ENCODE results near the gene GRIK4. TPM values are rescaled to one million over a fixed set of nuclear protein-coding genes. Genes with fewer than 3 reads are reported as not detected.

GRIK4 gene
- total RNA-seq, 6 experiments from 2014 or later: 0.07 to 0.11 TPM; not detected in 4

DNA sequence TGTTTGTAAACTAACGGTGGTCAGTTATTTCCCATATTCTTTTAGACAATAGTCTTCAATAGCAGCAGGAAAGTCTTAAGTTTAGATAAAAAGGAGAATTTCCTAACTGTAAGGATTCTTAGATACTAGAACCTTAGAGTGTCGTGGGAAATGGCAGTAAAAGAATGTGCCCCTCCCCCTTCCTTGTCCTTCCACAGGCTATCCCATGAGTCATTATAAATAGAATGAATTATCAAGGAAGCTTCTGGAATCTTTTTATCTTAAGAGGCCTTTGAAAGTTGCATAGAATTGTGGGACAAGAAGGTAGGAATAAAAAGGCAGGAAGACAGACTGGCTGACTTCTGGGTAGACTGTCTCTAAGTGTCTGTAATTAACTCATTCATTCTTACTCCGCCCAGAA is 347.2 kb downstream of the GRIK4 start:
- DNase-seq (no peak), ATAC-seq (peak in 2 of 4 donors; percentile 12 to 75)
- intact Hi-C loops (cut with DNase I): no loop called here
- Histone ChIP-seq H3K9me3 (no peaks in the 10 kb centered on the region), H3K36me3 (no peaks in the 10 kb centered on the region), H3K27ac (no peak overlapping the region), H3K4me3 (no peak overlapping the region), H3K27me3 (no peaks in the 10 kb centered on the region), H3K4me1 (no peaks in the 10 kb centered on the region)
- TF ChIP-seq POLR2A (IDR thresholded peaks at IDR 0.05): no peak
- WGBS (ENCODE audit: insufficient coverage, low coverage, low lambda C conversion rate, missing lambda C conversion rate): 37% methylated on average over 3 of the region's 3 CpGs

DNA sequence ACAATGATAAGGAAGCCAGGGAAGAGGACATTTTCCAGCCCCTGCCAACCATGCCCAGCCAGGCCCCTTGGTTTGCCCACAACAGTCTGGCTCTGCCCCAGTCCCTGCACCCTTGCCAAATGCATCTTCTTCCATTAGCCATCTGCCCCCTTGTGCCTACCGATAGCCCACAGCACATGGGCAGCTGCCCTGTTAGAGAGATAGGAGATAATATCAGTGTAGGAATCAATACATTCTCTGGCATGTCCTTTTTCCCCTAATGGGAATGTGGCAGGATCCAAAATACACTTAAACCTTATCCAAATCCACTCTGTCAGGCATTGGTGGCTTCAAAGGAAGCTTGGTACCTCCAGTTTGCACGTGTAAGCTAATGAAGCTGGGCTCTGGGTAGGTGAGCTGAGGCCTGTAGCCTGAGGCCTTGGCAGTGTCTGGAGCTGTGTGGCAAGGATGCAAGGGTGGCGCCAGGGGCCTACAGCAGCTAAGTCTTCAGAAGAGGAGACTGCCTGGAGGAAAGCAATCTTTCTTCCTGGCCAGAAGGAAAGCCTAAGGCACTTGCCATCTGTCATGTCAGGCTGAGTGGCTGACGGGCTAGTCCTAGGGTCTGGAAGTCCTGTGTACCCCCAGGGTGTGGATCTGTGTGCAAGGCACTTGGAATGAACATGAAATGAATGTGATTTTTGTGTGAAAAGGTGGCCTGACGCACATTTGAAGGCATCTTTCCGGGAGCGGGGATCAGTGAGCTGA is 348.2 kb downstream of the GRIK4 start:
- Histone ChIP-seq H3K36me3 (no peaks in the 10 kb centered on the region), H3K27me3 (no peaks in the 10 kb centered on the region), H3K4me1 (no peaks in the 10 kb centered on the region), H3K4me3 (no peak overlapping the region), H3K9me3 (no peaks in the 10 kb centered on the region), H3K27ac (no peak overlapping the region)
- DNase-seq (no peak), ATAC-seq (no peak)
- 83% methylated on average over 2 of the region's 7 CpGs for WGBS (ENCODE audit: insufficient coverage, low coverage, low lambda C conversion rate, missing lambda C conversion rate)
- TF ChIP-seq CTCF (IDR thresholded peaks at IDR 0.05) (no peak), POLR2A (IDR thresholded peaks at IDR 0.05) (no peak)
- intact Hi-C loops (cut with DNase I): no loop called here

- ATAC-seq: no peak
- DNase-seq: no peak
Observed at GRCh38 chr11:120863359-120863758, 351.8 kb downstream of the GRIK4 start.

DNA sequence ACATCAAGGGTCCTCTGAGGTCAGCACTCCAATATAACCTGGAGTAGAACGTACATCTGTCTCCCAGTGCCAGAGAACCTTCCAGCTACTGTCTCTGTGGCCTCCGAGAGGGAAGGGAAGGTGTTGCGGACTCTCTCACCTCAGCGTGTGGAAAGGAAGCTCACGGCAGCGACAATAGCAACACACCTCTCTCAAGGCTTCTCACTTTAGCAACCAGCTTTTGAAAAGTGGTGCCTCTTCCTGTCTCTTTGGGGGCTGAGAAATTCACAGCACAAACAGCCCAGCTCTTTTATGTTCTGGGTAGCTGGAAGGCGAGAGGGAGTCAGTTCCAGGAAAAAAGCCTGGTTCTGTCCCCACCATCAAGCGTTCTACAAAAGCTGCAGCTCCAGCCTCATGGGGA is 355.5 kb downstream of the GRIK4 start:
- Histone ChIP-seq H3K27ac (no peak overlapping the region), H3K9me3 (no peaks in the 10 kb centered on the region), H3K4me3 (no peak overlapping the region), H3K4me1 (no peaks in the 10 kb centered on the region), H3K36me3 (no peaks in the 10 kb centered on the region), H3K27me3 (no peaks in the 10 kb centered on the region)
- no peak for DNase-seq
- no peak for ATAC-seq
- intact Hi-C loops (cut with DNase I): no loop called here
- no peak for TF ChIP-seq POLR2A (IDR thresholded peaks at IDR 0.05)
- TF ChIP-seq CTCF (IDR thresholded peaks at IDR 0.05): no peak
- WGBS (ENCODE audit: insufficient coverage, low coverage, low lambda C conversion rate, missing lambda C conversion rate): 30% methylated on average over 3 of the region's 8 CpGs

More at GRCh38 chr11:120863359-120863758, 351.8 kb downstream of the GRIK4 start:
- Histone ChIP-seq H3K4me3 (no peak overlapping the region), H3K36me3 (no peaks in the 10 kb centered on the region), H3K4me1 (no peaks in the 10 kb centered on the region), H3K27ac (no peak overlapping the region), H3K27me3 (no peaks in the 10 kb centered on the region), H3K9me3 (no peaks in the 10 kb centered on the region)
- TF ChIP-seq POLR2A (IDR thresholded peaks at IDR 0.05): no peak
- no peak for TF ChIP-seq CTCF (IDR thresholded peaks at IDR 0.05)
- WGBS (ENCODE audit: insufficient coverage, low coverage, low lambda C conversion rate, missing lambda C conversion rate): 91% methylated on average over 2 of the region's 2 CpGs
- intact Hi-C loops (cut with DNase I): no loop called here

DNA sequence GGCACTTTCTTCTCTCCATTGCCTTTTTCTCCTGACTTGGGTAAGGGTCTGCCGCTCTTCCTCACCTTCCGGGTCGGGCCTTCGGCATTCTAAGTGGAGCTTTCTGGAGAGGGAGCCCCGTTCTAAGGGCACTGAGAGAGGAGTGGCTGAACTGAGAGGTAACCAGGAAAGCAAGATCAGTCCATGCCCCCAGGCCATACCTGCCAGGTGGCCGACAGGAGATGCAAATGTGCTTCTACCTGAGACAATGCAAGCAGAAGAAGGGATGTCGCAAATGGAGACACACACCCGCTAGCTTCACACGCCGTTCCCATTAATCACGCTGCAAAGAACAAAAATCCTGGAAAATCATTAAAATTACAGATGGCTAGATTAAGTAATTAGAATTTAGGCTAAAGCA is 356.0 kb downstream of the GRIK4 start:
- no peak for ATAC-seq
- WGBS (ENCODE audit: insufficient coverage, low coverage, low lambda C conversion rate, missing lambda C conversion rate): 51% methylated on average over 10 of the region's 11 CpGs

More for the DNA sequence above, 356.0 kb downstream of the GRIK4 start:
- H3K4me1 ChIP-seq: no peaks in the 10 kb centered on the region
- TF ChIP-seq POLR2A (IDR thresholded peaks at IDR 0.05): no peak
- TF ChIP-seq CTCF (IDR thresholded peaks at IDR 0.05): no peak
- H3K27me3 ChIP-seq: no peaks in the 10 kb centered on the region
- H3K9me3 ChIP-seq: no peaks in the 10 kb centered on the region
- H3K4me3 ChIP-seq: no peak overlapping the region
- no peak for DNase-seq
- intact Hi-C loops (cut with DNase I): no loop called here
- no peaks in the 10 kb centered on the region for H3K36me3 ChIP-seq
- no peak overlapping the region for H3K27ac ChIP-seq
